K562 (cell line): ENCODE data around the gene GAL3ST1. TPM values are rescaled to one million over a fixed set of nuclear protein-coding genes. Genes with fewer than 3 reads are reported as not detected.

Experiments
- BACH1 ChIP-seq: fragments of 200-800 bp; sonication (Bioruptor generic); IDR thresholded peaks from 2 replicates; pipeline ENCODE4 v1.6.1; 2016; ENCODE audit warnings: missing genetic modification characterization, missing compliant biosample characterization
- C11orf30 ChIP-seq: fragments of 450-650 bp; IDR thresholded peaks from 2 replicates; pipeline ENCODE4 v1.6.1; 2016; ENCODE audit warnings: low read depth, mild to moderate bottlenecking
- CHCHD3 ChIP-seq: fragments of 250-450 bp; sonication (Bioruptor Pico); IDR thresholded peaks from 2 replicates; pipeline ENCODE4 v2.1.2; 2022; ENCODE audit warnings: mild to moderate bottlenecking
- ELF4 ChIP-seq: fragments of 450-650 bp; formaldehyde crosslinking; IDR thresholded peaks from 2 replicates; pipeline ENCODE4 v1.4.0; 2022; ENCODE audit warnings: missing genetic modification characterization
- EP300 ChIP-seq: IDR thresholded peaks from 2 replicates; pipeline ENCODE4 v1.6.1; 2012; ENCODE audit warnings: low read length, improper control_type of control experiment
- MAFF ChIP-seq: IDR thresholded peaks from 2 replicates; pipeline ENCODE4 v1.6.1; 2012; ENCODE audit warnings: low read length, improper control_type of control experiment
- MCM3 ChIP-seq: fragments of 450-650 bp; IDR thresholded peaks from 2 replicates; pipeline ENCODE4 v1.6.1; 2016
- MEF2D ChIP-seq: conservative IDR thresholded peaks from 2 replicates; pipeline ENCODE4 v1.6.1; 2016; ENCODE audit warnings: low read depth, missing genetic modification characterization, missing compliant biosample characterization
- MLLT1 ChIP-seq, 2 experiments: fragments of 450-650 bp; IDR thresholded peaks; 2 replicates each; pipeline ENCODE4 v1.6.1; 2016
- NCOA6 ChIP-seq: fragments of 450-650 bp; IDR thresholded peaks from 2 replicates; pipeline ENCODE4 v1.6.1; 2017; ENCODE audit warnings: mild to moderate bottlenecking
- NCOR1 ChIP-seq: fragments of 450-650 bp; IDR thresholded peaks from 2 replicates; pipeline ENCODE4 v1.6.1; 2016; ENCODE audit warnings: mild to moderate bottlenecking, moderate library complexity
- RBM15 ChIP-seq: fragments of 200-400 bp; formaldehyde crosslinking; IDR thresholded peaks from 2 replicates; pipeline ENCODE4 v1.6.1; 2018; ENCODE audit warnings: mild to moderate bottlenecking, low read length, moderate library complexity; ENCODE audit not compliant: insufficient read depth
- SPI1 ChIP-seq: IDR thresholded peaks from 2 replicates; pipeline ENCODE4 v1.6.1; 2011; ENCODE audit warnings: low read depth, low read length, control low read depth, borderline replicate concordance
- TCF3 ChIP-seq: sonication (generic); formaldehyde crosslinking; IDR thresholded peaks from 2 replicates; pipeline ENCODE4 v1.4.0; 2020; ENCODE audit warnings: mild to moderate bottlenecking, missing genetic modification reagents
- TFAM ChIP-seq: fragments of 250-450 bp; sonication (Bioruptor Pico); conservative IDR thresholded peaks from 2 replicates; pipeline ENCODE4 v1.5.0; 2021; ENCODE audit warnings: mild to moderate bottlenecking, moderate library complexity
- ZNF695 ChIP-seq: fragments of 450-650 bp; formaldehyde crosslinking; IDR thresholded peaks from 2 replicates; pipeline ENCODE4 v1.4.0; 2020; ENCODE audit warnings: mild to moderate bottlenecking, moderate library complexity
- ZNF696 ChIP-seq: fragments of 250-450 bp; sonication (Bioruptor Pico); conservative IDR thresholded peaks from 2 replicates; pipeline ENCODE4 v1.4.0; 2020; ENCODE audit warnings: mild to moderate bottlenecking, moderate library complexity
- polyA plus RNA-seq, 8 experiments: library from polyadenylated mRNA; depleted of rRNA in 4 of 8; stranded (reverse) in 5 of 8; unstranded in 3 of 8; fragments of >200 nt; fragmentation: Nextera tagmentation in 2 of 8; fragmentation: Illumina TruSeq in 1 of 8; extraction: Ambion mirVana in 2 of 8; extraction: Trizol in 1 of 8; gene quantifications; 2 replicates each; pipeline versions ENCODE4 v1.2.1 to v1.2.3, GENCODE V29; 2011 to 2014; ENCODE audit warnings: inconsistent platforms in 1 of 8, missing spikeins in 1 of 8
- total RNA-seq, 7 experiments: library from RNA; depleted of rRNA in 6 of 7; stranded (reverse); fragments of >200 nt in 6 of 7; fragmentation: Illumina TruSeq in 2 of 7; extraction: Trizol in 2 of 7; gene quantifications; 2 replicates each; pipeline versions ENCODE4 v1.2.1 to v1.2.3, GENCODE V29; 2011 to 2021; ENCODE audit warnings: low replicate concordance in 1 of 7
- TF ChIP-seq, protein P1 (sequence below): sonication (generic); formaldehyde crosslinking; IDR thresholded peaks from 2 replicates; pipeline ENCODE4 v1.8.1; 2023; ENCODE audit warnings: mild to moderate bottlenecking, missing genetic modification reagents
- TF ChIP-seq, protein P2 (sequence below): sonication (generic); formaldehyde crosslinking; IDR thresholded peaks from 2 replicates; pipeline ENCODE4 v1.8.1; 2023; ENCODE audit warnings: mild to moderate bottlenecking, missing genetic modification reagents
- TF ChIP-seq, protein P3 (sequence below): IDR thresholded peaks from 2 replicates; pipeline ENCODE4 v1.6.1; 2011; ENCODE audit warnings: borderline replicate concordance, low read depth, mild to moderate bottlenecking, moderate library complexity, low read length; ENCODE audit not compliant: insufficient read depth, poor library complexity, severe bottlenecking
- TF ChIP-seq, protein P4 (sequence below): fragments of 250-450 bp; sonication (Bioruptor Pico); IDR thresholded peaks from 2 replicates; pipeline ENCODE4 v1.8.0; 2022; ENCODE audit warnings: inconsistent platforms, mild to moderate bottlenecking, moderate library complexity, borderline replicate concordance

The GAL3ST1 gene
- total and polyA plus RNA-seq, 9 of the 15 experiments (the other 6 are each of a cell fraction or from before 2014, with no cell fraction given), result 0.03 to 1.9 (median 0.33) TPM; not detected in 1

- no peak for TF ChIP-seq RBM15
- no peak for TF ChIP-seq TCF3 (CRISPR knock-in tag)
- TF ChIP-seq MCM3, result no peak
- no peak for TF ChIP-seq NCOA6
- TF ChIP-seq, protein P1, sequence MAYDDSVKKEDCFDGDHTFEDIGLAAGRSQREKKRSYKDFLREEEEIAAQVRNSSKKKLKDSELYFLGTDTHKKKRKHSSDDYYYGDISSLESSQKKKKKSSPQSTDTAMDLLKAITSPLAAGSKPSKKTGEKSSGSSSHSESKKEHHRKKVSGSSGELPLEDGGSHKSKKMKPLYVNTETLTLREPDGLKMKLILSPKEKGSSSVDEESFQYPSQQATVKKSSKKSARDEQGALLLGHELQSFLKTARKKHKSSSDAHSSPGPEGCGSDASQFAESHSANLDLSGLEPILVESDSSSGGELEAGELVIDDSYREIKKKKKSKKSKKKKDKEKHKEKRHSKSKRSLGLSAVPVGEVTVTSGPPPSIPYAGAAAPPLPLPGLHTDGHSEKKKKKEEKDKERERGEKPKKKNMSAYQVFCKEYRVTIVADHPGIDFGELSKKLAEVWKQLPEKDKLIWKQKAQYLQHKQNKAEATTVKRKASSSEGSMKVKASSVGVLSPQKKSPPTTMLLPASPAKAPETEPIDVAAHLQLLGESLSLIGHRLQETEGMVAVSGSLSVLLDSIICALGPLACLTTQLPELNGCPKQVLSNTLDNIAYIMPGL, result no peak
- TF ChIP-seq TFAM (CRISPR knock-in tag), result no peak
- TF ChIP-seq ZNF695 (CRISPR knock-in tag), result no peak
- TF ChIP-seq, protein P2, sequence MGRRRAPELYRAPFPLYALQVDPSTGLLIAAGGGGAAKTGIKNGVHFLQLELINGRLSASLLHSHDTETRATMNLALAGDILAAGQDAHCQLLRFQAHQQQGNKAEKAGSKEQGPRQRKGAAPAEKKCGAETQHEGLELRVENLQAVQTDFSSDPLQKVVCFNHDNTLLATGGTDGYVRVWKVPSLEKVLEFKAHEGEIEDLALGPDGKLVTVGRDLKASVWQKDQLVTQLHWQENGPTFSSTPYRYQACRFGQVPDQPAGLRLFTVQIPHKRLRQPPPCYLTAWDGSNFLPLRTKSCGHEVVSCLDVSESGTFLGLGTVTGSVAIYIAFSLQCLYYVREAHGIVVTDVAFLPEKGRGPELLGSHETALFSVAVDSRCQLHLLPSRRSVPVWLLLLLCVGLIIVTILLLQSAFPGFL (CRISPR knock-in tag), result no peak
- no peak for TF ChIP-seq ELF4 (CRISPR knock-in tag)
- TF ChIP-seq MAFF, result peak; percentile 100
- TF ChIP-seq BACH1 (tag), result peak; percentile 58; the same call in 1 of the 2 replicates
- TF ChIP-seq SPI1, result no peak
- TF ChIP-seq C11orf30, result peak; percentile 98
- TF ChIP-seq NCOR1, result no peak
- TF ChIP-seq, protein P3, sequence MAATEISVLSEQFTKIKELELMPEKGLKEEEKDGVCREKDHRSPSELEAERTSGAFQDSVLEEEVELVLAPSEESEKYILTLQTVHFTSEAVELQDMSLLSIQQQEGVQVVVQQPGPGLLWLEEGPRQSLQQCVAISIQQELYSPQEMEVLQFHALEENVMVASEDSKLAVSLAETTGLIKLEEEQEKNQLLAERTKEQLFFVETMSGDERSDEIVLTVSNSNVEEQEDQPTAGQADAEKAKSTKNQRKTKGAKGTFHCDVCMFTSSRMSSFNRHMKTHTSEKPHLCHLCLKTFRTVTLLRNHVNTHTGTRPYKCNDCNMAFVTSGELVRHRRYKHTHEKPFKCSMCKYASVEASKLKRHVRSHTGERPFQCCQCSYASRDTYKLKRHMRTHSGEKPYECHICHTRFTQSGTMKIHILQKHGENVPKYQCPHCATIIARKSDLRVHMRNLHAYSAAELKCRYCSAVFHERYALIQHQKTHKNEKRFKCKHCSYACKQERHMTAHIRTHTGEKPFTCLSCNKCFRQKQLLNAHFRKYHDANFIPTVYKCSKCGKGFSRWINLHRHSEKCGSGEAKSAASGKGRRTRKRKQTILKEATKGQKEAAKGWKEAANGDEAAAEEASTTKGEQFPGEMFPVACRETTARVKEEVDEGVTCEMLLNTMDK, result no peak
- TF ChIP-seq CHCHD3 (CRISPR knock-in tag), result no peak
- TF ChIP-seq, protein P4, sequence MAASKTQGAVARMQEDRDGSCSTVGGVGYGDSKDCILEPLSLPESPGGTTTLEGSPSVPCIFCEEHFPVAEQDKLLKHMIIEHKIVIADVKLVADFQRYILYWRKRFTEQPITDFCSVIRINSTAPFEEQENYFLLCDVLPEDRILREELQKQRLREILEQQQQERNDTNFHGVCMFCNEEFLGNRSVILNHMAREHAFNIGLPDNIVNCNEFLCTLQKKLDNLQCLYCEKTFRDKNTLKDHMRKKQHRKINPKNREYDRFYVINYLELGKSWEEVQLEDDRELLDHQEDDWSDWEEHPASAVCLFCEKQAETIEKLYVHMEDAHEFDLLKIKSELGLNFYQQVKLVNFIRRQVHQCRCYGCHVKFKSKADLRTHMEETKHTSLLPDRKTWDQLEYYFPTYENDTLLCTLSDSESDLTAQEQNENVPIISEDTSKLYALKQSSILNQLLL (CRISPR knock-in tag), result no peak
- TF ChIP-seq MEF2D (tag), result no peak
- no peak for TF ChIP-seq MLLT1 (IDR thresholded peaks at IDR 0.05)
- no peak for TF ChIP-seq EP300
- TF ChIP-seq ZNF696 (CRISPR knock-in tag), result no peak
These were observed 41.1 kb upstream of the GAL3ST1 start (continued) for GRCh38 chr22:30615543-30615954.
